GM10266 (cell line): Measurements from ENCODE around the gene WNK2.

ENCODE experiments used
- DNase-seq: peaks from one replicate; pipeline ENCODE4 v3.0.0; 2012; ENCODE audit errors: extremely low spot score
- TF ChIP-seq, protein P1 (sequence below): IDR thresholded peaks from 2 replicates; pipeline ENCODE4 v1.5.1; 2012; ENCODE audit warnings: mild to moderate bottlenecking, low read depth; ENCODE audit not compliant: control insufficient read depth, insufficient read depth; ENCODE audit errors: missing control alignments

Gene WNK2

DNA sequence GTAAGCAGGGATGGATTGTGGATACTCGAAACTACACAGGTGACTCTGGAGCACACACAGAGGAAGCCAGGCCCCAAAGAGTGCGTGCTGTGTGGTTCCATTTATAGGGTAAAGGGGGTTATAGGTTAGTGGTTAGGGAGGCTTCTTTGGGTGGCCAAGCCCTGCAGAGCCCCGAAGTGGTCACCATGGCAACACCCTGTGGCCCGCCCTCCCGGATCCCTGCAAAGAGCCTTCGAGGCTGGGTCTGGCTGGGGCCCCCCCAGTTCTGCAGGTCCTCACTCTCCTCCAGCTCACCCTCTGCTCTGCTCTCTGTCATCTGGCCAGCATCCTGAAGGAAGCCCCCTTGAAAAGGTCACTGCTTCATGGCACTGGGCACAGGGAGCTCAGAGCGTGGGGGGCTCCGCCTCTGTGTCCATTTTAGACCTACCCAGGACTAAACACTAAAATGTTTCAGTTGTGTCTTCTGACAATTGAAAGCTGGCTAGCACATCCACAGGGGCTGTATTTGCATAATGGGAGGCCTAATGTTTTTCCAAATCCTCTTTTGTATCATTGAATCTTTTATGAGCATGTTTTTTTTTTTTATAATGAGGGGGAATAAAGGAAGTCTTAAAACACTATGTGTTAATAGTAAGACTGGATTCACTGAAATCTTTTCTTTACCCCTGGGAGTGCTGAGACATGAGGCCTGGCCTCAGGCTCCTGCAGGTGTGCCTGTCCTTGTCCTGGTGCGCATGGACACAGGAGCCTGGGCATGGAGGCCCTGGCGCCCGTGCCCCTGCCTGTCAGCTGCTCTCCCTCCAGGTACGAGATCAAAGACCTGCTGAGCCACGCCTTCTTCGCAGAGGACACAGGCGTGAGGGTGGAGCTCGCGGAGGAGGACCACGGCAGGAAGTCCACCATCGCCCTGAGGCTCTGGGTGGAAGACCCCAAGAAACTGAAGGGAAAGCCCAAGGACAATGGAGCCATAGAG, 55.3 kb downstream of the WNK2 start:
- TF ChIP-seq, protein P1, sequence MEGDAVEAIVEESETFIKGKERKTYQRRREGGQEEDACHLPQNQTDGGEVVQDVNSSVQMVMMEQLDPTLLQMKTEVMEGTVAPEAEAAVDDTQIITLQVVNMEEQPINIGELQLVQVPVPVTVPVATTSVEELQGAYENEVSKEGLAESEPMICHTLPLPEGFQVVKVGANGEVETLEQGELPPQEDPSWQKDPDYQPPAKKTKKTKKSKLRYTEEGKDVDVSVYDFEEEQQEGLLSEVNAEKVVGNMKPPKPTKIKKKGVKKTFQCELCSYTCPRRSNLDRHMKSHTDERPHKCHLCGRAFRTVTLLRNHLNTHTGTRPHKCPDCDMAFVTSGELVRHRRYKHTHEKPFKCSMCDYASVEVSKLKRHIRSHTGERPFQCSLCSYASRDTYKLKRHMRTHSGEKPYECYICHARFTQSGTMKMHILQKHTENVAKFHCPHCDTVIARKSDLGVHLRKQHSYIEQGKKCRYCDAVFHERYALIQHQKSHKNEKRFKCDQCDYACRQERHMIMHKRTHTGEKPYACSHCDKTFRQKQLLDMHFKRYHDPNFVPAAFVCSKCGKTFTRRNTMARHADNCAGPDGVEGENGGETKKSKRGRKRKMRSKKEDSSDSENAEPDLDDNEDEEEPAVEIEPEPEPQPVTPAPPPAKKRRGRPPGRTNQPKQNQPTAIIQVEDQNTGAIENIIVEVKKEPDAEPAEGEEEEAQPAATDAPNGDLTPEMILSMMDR = no peak
- DNase-seq = no peak

DNA sequence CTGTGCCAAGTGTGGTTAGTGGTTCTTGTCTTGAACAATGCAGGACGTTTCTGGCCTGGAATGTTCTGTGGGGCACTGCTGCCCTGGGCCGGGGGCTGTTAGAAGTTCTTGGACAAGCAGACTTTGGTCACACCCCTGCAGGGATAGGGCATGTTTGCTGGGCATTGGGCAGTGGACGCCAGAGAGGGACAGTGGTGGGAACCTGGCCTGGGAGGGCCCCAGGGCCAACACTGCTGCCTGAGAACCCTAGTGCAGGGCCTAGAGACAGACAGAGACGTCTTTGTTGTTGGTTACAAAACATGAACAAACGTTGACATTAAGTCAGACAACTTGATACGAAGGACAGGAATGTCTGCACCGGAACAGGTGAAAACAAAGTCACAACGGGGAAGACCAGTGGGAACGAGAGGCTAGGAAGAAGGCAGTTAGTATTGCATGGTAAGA, 57.0 kb downstream of the WNK2 start:
- TF ChIP-seq, protein P1 = no peak
- no peak for DNase-seq

DNA sequence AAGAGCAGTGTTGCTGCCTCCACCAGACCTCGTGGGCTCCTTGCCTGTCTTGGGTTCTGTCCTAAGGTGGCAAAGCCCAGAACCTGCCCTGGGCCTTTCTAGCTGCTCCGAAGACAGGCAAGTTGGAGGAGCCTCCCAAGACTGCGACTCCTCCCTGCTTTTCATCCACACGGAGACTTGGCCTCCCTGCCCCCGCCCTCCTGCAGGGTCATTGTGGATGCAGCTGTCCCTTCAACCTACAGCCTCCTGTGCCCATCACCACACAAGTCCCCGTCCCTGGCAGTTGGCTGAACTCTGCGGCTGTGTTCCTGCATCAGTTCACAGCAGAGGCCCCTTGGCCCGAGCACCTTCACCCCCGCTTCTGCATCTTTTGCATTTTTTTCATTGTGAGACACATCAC, 59.2 kb downstream of the WNK2 start:
- TF ChIP-seq, protein P1 = no peak
- no peak for DNase-seq

DNA sequence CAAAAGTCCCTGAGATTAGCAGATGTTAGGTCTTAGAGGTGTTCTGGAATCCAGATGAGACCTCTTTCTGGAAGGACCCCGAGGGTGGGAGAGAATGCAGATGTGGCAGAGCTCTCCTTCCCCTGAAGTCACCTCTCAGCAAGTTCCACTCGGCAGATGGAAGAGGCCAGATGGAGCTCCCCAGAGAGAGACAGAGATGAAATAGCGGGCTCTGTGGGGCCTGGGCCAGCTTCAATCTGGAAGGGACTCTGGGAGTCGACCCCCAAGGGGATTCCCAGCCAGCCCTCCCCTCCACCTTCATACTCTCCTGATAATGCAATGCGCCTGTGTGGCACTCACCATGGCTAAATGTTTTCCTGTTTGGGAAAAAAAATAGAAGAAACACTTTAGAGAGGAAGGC, 60.2 kb downstream of the WNK2 start:
- TF ChIP-seq, protein P1 = no peak

DNA sequence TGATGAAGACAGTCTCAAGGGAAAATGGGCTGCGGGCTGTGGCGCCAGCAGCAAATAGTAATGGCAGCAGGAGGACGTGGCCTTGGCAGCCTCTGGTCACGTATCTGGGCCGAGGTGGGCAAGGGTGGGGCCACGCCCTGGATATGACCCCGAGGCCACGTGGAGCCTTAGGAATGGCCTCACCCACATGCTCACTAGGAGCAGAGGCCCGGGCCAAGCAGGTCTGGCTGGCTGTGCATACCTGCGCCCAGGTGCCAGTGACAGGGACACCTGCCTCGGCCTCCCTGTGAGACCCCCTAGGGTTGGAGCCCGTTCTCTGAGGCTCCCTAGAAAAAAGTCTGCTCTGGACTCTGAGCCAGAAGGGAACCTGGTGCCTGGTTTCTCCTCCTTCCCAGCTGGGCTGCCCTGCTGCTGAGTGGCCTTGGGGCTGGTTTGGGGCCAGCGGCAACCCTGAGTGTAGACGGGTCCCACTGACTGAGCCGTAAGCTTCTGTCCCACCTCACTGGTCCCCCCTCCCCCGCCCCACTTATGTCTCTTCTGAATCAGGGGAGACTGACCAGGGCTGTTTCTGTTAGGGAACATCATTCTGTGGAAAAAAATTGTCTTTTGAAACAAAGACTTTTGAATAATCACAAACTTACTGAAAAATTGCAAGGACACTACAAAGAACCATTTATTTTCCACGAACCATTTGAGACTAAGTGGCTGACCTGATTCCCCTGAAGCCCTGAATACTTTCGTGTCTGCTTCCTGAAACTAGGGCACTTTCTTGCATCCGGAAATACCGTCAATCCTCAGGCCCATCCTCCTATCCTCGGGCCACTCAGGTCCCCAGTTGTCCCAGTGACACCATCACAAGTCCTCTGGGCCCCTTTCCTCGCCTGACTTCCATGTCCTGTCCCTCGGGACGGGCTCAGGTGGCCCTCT, 60.8 kb downstream of the WNK2 start:
- TF ChIP-seq, protein P1 = no peak
- no peak for DNase-seq

More for the DNA sequence above, 60.2 kb downstream of the WNK2 start:
- DNase-seq = no peak

DNA sequence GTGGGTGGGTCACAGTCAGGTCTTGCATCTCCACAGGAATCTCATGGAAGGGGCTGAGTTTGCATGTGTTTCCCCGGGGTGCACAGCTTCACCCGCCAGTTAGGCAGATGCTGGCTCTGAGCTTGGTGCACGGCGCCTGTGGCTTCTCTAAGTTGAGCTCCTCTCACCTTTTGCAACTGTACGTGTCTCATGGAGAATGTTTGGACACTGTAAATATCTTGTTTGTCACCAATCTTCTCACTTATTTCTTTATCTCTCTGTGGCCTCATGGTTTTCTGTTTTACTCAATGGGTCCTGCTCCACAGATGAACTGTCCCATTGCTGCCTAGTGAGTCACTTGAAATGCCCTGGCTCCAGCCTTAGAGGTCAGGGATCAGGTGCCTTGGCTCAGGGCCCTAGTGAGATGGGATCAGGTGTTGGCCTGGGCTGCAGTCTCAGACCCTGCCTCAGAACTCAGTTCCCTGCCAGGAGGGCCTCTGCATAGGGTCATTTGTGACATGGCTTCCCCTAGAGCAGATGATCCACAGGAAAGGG, 61.6 kb downstream of the WNK2 start:
- TF ChIP-seq, protein P1 = no peak
- no peak for DNase-seq
